OCI-LY7 (cell line): Measurements from ENCODE around the gene LDB3.

Source experiments
- EZH2phosphoT487 ChIP-seq: fragments of 200-600 bp; sonication (generic); IDR thresholded peaks from 2 replicates; pipeline ENCODE4 v1.6.1; 2018; ENCODE audit warnings: low read depth, borderline replicate concordance, mild to moderate bottlenecking, mixed run types, antibody characterized with exemption, low read length, moderate library complexity, mixed read lengths
- TF ChIP-seq, protein P1 (sequence below): fragments of 200-600 bp; sonication (generic); conservative IDR thresholded peaks from 2 replicates; pipeline ENCODE4 v1.5.1; 2014; ENCODE audit warnings: mild to moderate bottlenecking, antibody characterized with exemption, low read length, moderate library complexity, mixed read lengths

DNA sequence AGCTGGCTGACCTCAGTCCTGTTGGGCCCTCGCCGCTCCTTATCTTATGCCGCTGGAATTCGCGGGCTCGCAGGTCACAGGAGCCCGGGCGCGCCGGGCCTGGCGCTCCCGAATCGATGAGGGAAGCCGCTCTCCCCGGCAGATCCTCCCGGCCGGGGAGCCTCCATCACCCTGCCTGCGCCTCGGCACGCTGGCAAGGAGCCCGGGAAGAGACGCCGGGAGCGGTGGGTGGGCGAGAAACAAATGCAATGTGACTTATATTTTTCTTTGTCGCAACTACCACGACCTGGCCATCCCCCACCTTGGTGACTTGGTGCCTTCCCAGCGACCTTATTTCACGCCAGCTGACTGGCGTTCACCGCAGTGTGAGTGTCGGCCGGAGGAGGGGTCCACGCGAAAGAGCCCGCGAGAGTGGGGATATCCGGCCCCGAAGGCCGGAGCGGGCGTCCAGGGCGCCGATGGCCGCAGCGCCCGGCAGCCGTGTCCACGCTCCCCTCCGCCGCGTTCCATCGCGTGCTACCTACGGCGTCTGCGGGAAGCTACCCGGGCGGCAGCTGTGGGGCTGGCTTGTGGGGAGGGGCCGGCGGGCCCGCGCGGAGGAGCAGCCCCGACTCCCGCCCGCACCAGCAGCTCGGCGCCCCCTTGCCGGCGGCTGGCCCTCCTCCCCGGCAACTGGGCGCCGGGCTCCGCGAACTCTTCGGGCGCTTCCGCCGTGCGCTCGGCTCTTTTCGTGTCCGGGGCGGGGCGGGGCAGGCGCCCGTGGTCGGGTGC, 87.6 kb downstream of the LDB3 start:
- TF ChIP-seq, protein P1, sequence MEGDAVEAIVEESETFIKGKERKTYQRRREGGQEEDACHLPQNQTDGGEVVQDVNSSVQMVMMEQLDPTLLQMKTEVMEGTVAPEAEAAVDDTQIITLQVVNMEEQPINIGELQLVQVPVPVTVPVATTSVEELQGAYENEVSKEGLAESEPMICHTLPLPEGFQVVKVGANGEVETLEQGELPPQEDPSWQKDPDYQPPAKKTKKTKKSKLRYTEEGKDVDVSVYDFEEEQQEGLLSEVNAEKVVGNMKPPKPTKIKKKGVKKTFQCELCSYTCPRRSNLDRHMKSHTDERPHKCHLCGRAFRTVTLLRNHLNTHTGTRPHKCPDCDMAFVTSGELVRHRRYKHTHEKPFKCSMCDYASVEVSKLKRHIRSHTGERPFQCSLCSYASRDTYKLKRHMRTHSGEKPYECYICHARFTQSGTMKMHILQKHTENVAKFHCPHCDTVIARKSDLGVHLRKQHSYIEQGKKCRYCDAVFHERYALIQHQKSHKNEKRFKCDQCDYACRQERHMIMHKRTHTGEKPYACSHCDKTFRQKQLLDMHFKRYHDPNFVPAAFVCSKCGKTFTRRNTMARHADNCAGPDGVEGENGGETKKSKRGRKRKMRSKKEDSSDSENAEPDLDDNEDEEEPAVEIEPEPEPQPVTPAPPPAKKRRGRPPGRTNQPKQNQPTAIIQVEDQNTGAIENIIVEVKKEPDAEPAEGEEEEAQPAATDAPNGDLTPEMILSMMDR: no peak
- peak; percentile 58; the same call in 1 of the 2 replicates for TF ChIP-seq EZH2phosphoT487
